IPS-15b (cell line): ENCODE results near the gene VPS4A.
A peak's percentile ranks its signal among the peaks of the same experiment; 100 is the strongest.

Experiments used
- H3K27me3 ChIP-seq: one replicate; pipeline ENCODE4 v1.6.1; 2013; ENCODE audit warnings: low read length; ENCODE audit not compliant: control insufficient read depth, insufficient read depth
- H3K36me3 ChIP-seq: one replicate; pipeline ENCODE4 v1.6.1; 2013; ENCODE audit warnings: low read length; ENCODE audit not compliant: control insufficient read depth, insufficient read depth
- H3K4me1 ChIP-seq: one replicate; pipeline ENCODE4 v1.6.1; 2013; ENCODE audit warnings: mild to moderate bottlenecking, low read length; ENCODE audit not compliant: control insufficient read depth, insufficient read depth
- H3K4me3 ChIP-seq: one replicate; pipeline ENCODE4 v1.5.1; 2013; ENCODE audit warnings: low read depth, low read length
- H3K9ac ChIP-seq: one replicate; pipeline ENCODE4 v1.6.1; 2013; ENCODE audit warnings: low read depth, mild to moderate bottlenecking, low read length
- H3K9me3 ChIP-seq: one replicate; pipeline ENCODE4 v1.6.1; 2013; ENCODE audit warnings: mild to moderate bottlenecking, low read length; ENCODE audit not compliant: control insufficient read depth, insufficient read depth

VPS4A gene

GRCh38 chr16:69321080-69321479 is 9.9 kb downstream of the VPS4A start:
- no peak overlapping the region for H3K9ac ChIP-seq
- no peak overlapping the region for H3K4me3 ChIP-seq
- H3K4me1 ChIP-seq, result no peaks in the 10 kb centered on the region
- no peaks in the 10 kb centered on the region for H3K9me3 ChIP-seq
- peaks cover 74% of the 10 kb centered on the region for H3K36me3 ChIP-seq
- no peaks in the 10 kb centered on the region for H3K27me3 ChIP-seq

GRCh38 chr16:69322343-69322742 is 11.2 kb downstream of the VPS4A start:
- Histone ChIP-seq H3K27me3 (no peaks in the 10 kb centered on the region), H3K9me3 (no peaks in the 10 kb centered on the region), H3K4me3 (no peak overlapping the region), H3K36me3 (peaks cover 72% of the 10 kb centered on the region), H3K4me1 (no peaks in the 10 kb centered on the region), H3K9ac (no peak overlapping the region)

- H3K27me3 ChIP-seq, result no peaks in the 10 kb centered on the region
- no peak overlapping the region for H3K4me3 ChIP-seq
- H3K4me1 ChIP-seq, result peaks cover 3% of the 10 kb centered on the region
- H3K9ac ChIP-seq, result no peak overlapping the region
- peaks cover 76% of the 10 kb centered on the region for H3K36me3 ChIP-seq
- H3K9me3 ChIP-seq, result no peaks in the 10 kb centered on the region
Observed at GRCh38 chr16:69323415-69323814, 12.3 kb downstream of the VPS4A start.

GRCh38 chr16:69324013-69324531 is 12.9 kb downstream of the VPS4A start:
- H3K4me3 ChIP-seq, result no peak overlapping the region
- H3K9me3 ChIP-seq, result no peaks in the 10 kb centered on the region
- H3K27me3 ChIP-seq, result no peaks in the 10 kb centered on the region
- no peak overlapping the region for H3K9ac ChIP-seq
- H3K36me3 ChIP-seq, result peaks cover 74% of the 10 kb centered on the region
- peaks cover 8% of the 10 kb centered on the region for H3K4me1 ChIP-seq

- H3K9me3 ChIP-seq, result no peaks in the 10 kb centered on the region
- no peak overlapping the region for H3K4me3 ChIP-seq
- H3K4me1 ChIP-seq, result peaks cover 11% of the 10 kb centered on the region
- peaks cover 69% of the 10 kb centered on the region for H3K36me3 ChIP-seq
- no peaks in the 10 kb centered on the region for H3K27me3 ChIP-seq
- H3K9ac ChIP-seq, result no peak overlapping the region
Observed at GRCh38 chr16:69324585-69325253, 13.6 kb downstream of the VPS4A start.

GRCh38 chr16:69325784-69326171 is 14.6 kb downstream of the VPS4A start:
- Histone ChIP-seq H3K36me3 (peaks cover 59% of the 10 kb centered on the region), H3K4me3 (no peak overlapping the region), H3K4me1 (peaks cover 11% of the 10 kb centered on the region)

GRCh38 chr16:69326172-69326873 is 15.2 kb downstream of the VPS4A start:
- Histone ChIP-seq H3K9me3 (no peaks in the 10 kb centered on the region), H3K27me3 (no peaks in the 10 kb centered on the region), H3K36me3 (peaks cover 53% of the 10 kb centered on the region), H3K4me3 (no peak overlapping the region), H3K4me1 (peaks cover 11% of the 10 kb centered on the region), H3K9ac (no peak overlapping the region)

More at GRCh38 chr16:69325784-69326171, 14.6 kb downstream of the VPS4A start:
- no peaks in the 10 kb centered on the region for H3K27me3 ChIP-seq
- H3K9ac ChIP-seq, result no peak overlapping the region
- no peaks in the 10 kb centered on the region for H3K9me3 ChIP-seq

GRCh38 chr16:69327585-69328310 is 16.6 kb downstream of the VPS4A start:
- Histone ChIP-seq H3K9ac (no peak overlapping the region), H3K9me3 (no peaks in the 10 kb centered on the region), H3K4me3 (peak overlapping the region; percentile 13), H3K27me3 (no peaks in the 10 kb centered on the region), H3K4me1 (peaks cover 11% of the 10 kb centered on the region), H3K36me3 (peaks cover 48% of the 10 kb centered on the region)

GRCh38 chr16:69328854-69329316 is 17.7 kb downstream of the VPS4A start:
- Histone ChIP-seq H3K27me3 (no peaks in the 10 kb centered on the region), H3K9me3 (no peaks in the 10 kb centered on the region), H3K36me3 (peaks cover 45% of the 10 kb centered on the region), H3K4me1 (peaks cover 11% of the 10 kb centered on the region), H3K9ac (peak overlapping the region; percentile 51), H3K4me3 (peak overlapping the region; percentile 82)

GRCh38 chr16:69329369-69330285 is 18.5 kb downstream of the VPS4A start:
- Histone ChIP-seq H3K27me3 (no peaks in the 10 kb centered on the region), H3K4me3 (peak overlapping the region; percentile 82), H3K36me3 (peaks cover 45% of the 10 kb centered on the region), H3K9me3 (no peaks in the 10 kb centered on the region), H3K9ac (peak overlapping the region; percentile 51), H3K4me1 (peaks cover 11% of the 10 kb centered on the region)
